SK-N-SH (cell line): ENCODE measurements around the gene LANCL3. TPM values are rescaled to one million over a fixed set of nuclear protein-coding genes. Genes with fewer than 3 reads are reported as not detected.

Source experiments
- CTCF ChIA-PET: fragments of 300-600, 350-600 bp; formaldehyde crosslinking; extraction: SDS; loops from one replicate; lab custom pipeline; 2021; lab: Yijun Ruan, JAX
- POLR2A ChIA-PET: fragments of 350-600 bp; sonication (Branson Sonifier 250); formaldehyde crosslinking; extraction: SDS; loops from one replicate; lab custom pipeline; 2020; ENCODE audit warnings: antibody characterized with exemption, inconsistent platforms; lab: Yijun Ruan, JAX
- DNase-seq: peaks from one replicate; pipeline ENCODE4 v3.0.0; 2012
- H2AFZ ChIP-seq: fragments of 200-600 bp; sonication (generic); 2 replicates; pipeline ENCODE4 v1.8.1; 2016; ENCODE audit warnings: antibody characterized with exemption, mild to moderate bottlenecking, low read depth
- H3F3A ChIP-seq: fragments of 200-600 bp; sonication (generic); replicated peaks from 2 replicates; pipeline ENCODE3; 2016; ENCODE audit warnings: antibody characterized with exemption, mild to moderate bottlenecking; ENCODE audit not compliant: insufficient read depth
- H3K27ac ChIP-seq, 2 experiments: fragments of 200-500 bp in 1 of 2; fragments of 200-600 bp in 1 of 2; sonication (Bioruptor generic) in 1 of 2; sonication (generic), shearing (Covaris generic) in 1 of 2; 2 replicates each; pipeline versions ENCODE4 v1.5.1 to v1.6.1; 2014 to 2016; ENCODE audit warnings: low read depth in 2 of 2, inconsistent platforms in 1 of 2, low read length in 1 of 2, mild to moderate bottlenecking in 1 of 2, mixed read lengths in 1 of 2
- H3K27me3 ChIP-seq: fragments of 200-600 bp; sonication (generic), shearing (Covaris generic); 2 replicates; pipeline ENCODE4 v1.6.1; 2016; ENCODE audit warnings: mixed run types; ENCODE audit not compliant: insufficient read depth
- H3K36me3 ChIP-seq, 2 experiments: fragments of 200-500 bp in 1 of 2; fragments of 200-600 bp in 1 of 2; sonication (Bioruptor generic) in 1 of 2; sonication (generic) in 1 of 2; replicated peaks in 1 of 2; 2 replicates each; pipeline versions ENCODE3 to v1.5.1; 2014 to 2016; ENCODE audit warnings: low read length in 1 of 2, mild to moderate bottlenecking in 1 of 2; ENCODE audit not compliant: insufficient read depth in 2 of 2, control insufficient read depth in 1 of 2
- H3K4me1 ChIP-seq, 2 experiments: fragments of 200-500 bp in 1 of 2; fragments of 200-600 bp in 1 of 2; sonication (Bioruptor generic) in 1 of 2; sonication (generic), shearing (Covaris generic) in 1 of 2; 2 replicates each; pipeline versions ENCODE4 v1.5.1 to v1.6.1; 2014 to 2016; ENCODE audit warnings: low read depth in 1 of 2, low read length in 1 of 2, mixed run types in 1 of 2; ENCODE audit not compliant: insufficient read depth in 2 of 2, control insufficient read depth in 1 of 2
- H3K4me2 ChIP-seq: fragments of 200-600 bp; sonication (generic), shearing (Covaris generic); 2 replicates; pipeline ENCODE4 v1.6.1; 2017; ENCODE audit warnings: mixed run types
- H3K4me3 ChIP-seq, 2 experiments: fragments of 200-500 bp in 1 of 2; fragments of 200-600 bp in 1 of 2; sonication (Bioruptor generic) in 1 of 2; sonication (generic), shearing (Covaris generic) in 1 of 2; 2 replicates each; pipeline versions ENCODE4 v1.5.1 to v1.8.1; 2014 to 2016; ENCODE audit warnings: low read depth in 2 of 2, inconsistent platforms in 1 of 2, low read length in 1 of 2, mild to moderate bottlenecking in 1 of 2, mixed read lengths in 1 of 2, moderate library complexity in 1 of 2
- H3K79me2 ChIP-seq: fragments of 200-600 bp; sonication (generic); 2 replicates; pipeline ENCODE4 v1.8.1; 2017; ENCODE audit warnings: mild to moderate bottlenecking; ENCODE audit not compliant: insufficient read depth
- H3K9ac ChIP-seq: fragments of 200-600 bp; sonication (generic); 2 replicates; pipeline ENCODE4 v1.6.1; 2017; ENCODE audit warnings: mixed run types
- H3K9me2 ChIP-seq: fragments of 200-600 bp; sonication (generic); 2 replicates; pipeline ENCODE4 v1.6.1; 2017; ENCODE audit warnings: mixed run types
- H3K9me3 ChIP-seq: fragments of 200-600 bp; sonication (generic); 2 replicates; pipeline ENCODE4 v1.6.1; 2017; ENCODE audit warnings: mixed run types, mild to moderate bottlenecking, moderate library complexity
- H4K20me1 ChIP-seq: fragments of 200-600 bp; sonication (generic); 2 replicates; pipeline ENCODE4 v1.6.1; 2017; ENCODE audit warnings: mild to moderate bottlenecking, mixed run types; ENCODE audit not compliant: insufficient read depth
- EP300 ChIP-seq, 2 experiments: IDR thresholded peaks; 2 replicates each; pipeline versions ENCODE4 v1.4.0 to v1.6.1; 2012; ENCODE audit warnings: borderline replicate concordance in 1 of 2, low read depth in 1 of 2, low read length in 1 of 2
- FOXM1 ChIP-seq: IDR thresholded peaks from 2 replicates; pipeline ENCODE4 v1.4.0; 2012; ENCODE audit warnings: low read depth, mild to moderate bottlenecking
- IRF3 ChIP-seq: fragments of 150-350 bp; IDR thresholded peaks from 2 replicates; pipeline ENCODE4 v1.6.1; 2016; ENCODE audit warnings: mild to moderate bottlenecking, low read depth, low read length
- MEF2A ChIP-seq: IDR thresholded peaks from 2 replicates; pipeline ENCODE4 v1.4.0; 2012; ENCODE audit warnings: low read depth, borderline replicate concordance
- MXI1 ChIP-seq: IDR thresholded peaks from 2 replicates; pipeline ENCODE4 v1.6.1; 2012; ENCODE audit warnings: mild to moderate bottlenecking, low read depth, low read length, improper control_type of control experiment
- RAD21 ChIP-seq: IDR thresholded peaks from 2 replicates; pipeline ENCODE4 v1.6.1; 2012; ENCODE audit warnings: mild to moderate bottlenecking, low read length
- RCOR1 ChIP-seq: fragments of 150-350 bp; IDR thresholded peaks from 2 replicates; pipeline ENCODE4 v1.6.1; 2017; ENCODE audit warnings: antibody characterized with exemption, low read length
- RFX5 ChIP-seq: IDR thresholded peaks from 2 replicates; pipeline ENCODE4 v1.6.1; 2012; ENCODE audit warnings: mild to moderate bottlenecking, improper control_type of control experiment, low read length
- SMC3 ChIP-seq: IDR thresholded peaks from 2 replicates; pipeline ENCODE4 v1.6.1; 2012; ENCODE audit warnings: low read depth, low read length, improper control_type of control experiment
- TAF1 ChIP-seq: IDR thresholded peaks from 2 replicates; pipeline ENCODE4 v1.6.1; 2012; ENCODE audit warnings: low read depth, mild to moderate bottlenecking, low read length, moderate library complexity, borderline replicate concordance
- TEAD4 ChIP-seq: IDR thresholded peaks from 2 replicates; pipeline ENCODE4 v1.4.0; 2012; ENCODE audit warnings: mild to moderate bottlenecking, borderline replicate concordance; ENCODE audit not compliant: insufficient read depth
- YY1 ChIP-seq: IDR thresholded peaks from 2 replicates; pipeline ENCODE4 v1.4.0; 2012; ENCODE audit warnings: low read depth, mild to moderate bottlenecking
- WGBS: methylation state at CpG from one replicate; pipeline ENCODE4 v1.1.6; 2017; ENCODE audit warnings: low lambda C conversion rate; 5-methylcytosine and 5-hydroxymethylcytosine counted together
- polyA plus RNA-seq, 3 experiments: library from polyadenylated mRNA; depleted of rRNA; stranded (reverse); fragments of >200 nt; gene quantifications; 2 replicates each; pipeline ENCODE4 v1.2.3, GENCODE V29; 2012
- TF ChIP-seq, protein P1 (sequence below): IDR thresholded peaks from 2 replicates; pipeline ENCODE4 v1.4.0; 2012; ENCODE audit warnings: low read depth, borderline replicate concordance
- TF ChIP-seq, protein P2 (sequence below): IDR thresholded peaks from 2 replicates; pipeline ENCODE4 v1.6.1; 2012; ENCODE audit warnings: mild to moderate bottlenecking, low read depth, low read length, moderate library complexity

Gene LANCL3
- polyA plus RNA-seq, 1 of the 3 experiments (the other 2 are of a cell fraction), result under 0.01 TPM

DNA sequence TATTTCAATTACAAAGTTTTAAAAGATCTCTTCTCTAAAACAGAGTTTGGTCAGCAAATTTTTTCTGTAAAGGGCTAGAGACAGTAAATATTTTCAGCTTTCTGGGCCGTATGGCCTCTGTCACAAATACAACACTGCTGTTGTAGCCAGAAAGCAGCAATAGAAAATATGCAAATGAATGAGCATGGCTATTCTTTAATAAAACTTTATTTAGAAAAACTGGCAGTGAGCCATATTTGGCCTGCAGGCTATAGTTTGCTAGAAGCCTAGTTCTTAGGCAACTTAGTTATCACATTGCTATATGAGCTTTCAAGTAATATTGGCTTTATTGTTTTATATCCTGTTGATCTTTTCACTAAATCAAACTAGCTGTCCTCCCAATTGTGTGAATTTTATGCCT lies 87.6 kb downstream of the LANCL3 start:
- TF ChIP-seq, protein P1, sequence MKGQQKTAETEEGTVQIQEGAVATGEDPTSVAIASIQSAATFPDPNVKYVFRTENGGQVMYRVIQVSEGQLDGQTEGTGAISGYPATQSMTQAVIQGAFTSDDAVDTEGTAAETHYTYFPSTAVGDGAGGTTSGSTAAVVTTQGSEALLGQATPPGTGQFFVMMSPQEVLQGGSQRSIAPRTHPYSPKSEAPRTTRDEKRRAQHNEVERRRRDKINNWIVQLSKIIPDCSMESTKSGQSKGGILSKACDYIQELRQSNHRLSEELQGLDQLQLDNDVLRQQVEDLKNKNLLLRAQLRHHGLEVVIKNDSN, result no peak
- TF ChIP-seq YY1 (no peak), RAD21 (no peak), RFX5 (no peak), RCOR1 (no peak), EP300 (IDR thresholded peaks at IDR 0.05; ENCODE audit: borderline replicate concordance in 1 of 2, low read depth in 1 of 2, low read length in 1 of 2) (no peak), MEF2A (no peak), FOXM1 (no peak), TEAD4 (no peak), TAF1 (no peak), IRF3 (no peak), SMC3 (no peak), MXI1 (no peak)
- TF ChIP-seq, protein P2, sequence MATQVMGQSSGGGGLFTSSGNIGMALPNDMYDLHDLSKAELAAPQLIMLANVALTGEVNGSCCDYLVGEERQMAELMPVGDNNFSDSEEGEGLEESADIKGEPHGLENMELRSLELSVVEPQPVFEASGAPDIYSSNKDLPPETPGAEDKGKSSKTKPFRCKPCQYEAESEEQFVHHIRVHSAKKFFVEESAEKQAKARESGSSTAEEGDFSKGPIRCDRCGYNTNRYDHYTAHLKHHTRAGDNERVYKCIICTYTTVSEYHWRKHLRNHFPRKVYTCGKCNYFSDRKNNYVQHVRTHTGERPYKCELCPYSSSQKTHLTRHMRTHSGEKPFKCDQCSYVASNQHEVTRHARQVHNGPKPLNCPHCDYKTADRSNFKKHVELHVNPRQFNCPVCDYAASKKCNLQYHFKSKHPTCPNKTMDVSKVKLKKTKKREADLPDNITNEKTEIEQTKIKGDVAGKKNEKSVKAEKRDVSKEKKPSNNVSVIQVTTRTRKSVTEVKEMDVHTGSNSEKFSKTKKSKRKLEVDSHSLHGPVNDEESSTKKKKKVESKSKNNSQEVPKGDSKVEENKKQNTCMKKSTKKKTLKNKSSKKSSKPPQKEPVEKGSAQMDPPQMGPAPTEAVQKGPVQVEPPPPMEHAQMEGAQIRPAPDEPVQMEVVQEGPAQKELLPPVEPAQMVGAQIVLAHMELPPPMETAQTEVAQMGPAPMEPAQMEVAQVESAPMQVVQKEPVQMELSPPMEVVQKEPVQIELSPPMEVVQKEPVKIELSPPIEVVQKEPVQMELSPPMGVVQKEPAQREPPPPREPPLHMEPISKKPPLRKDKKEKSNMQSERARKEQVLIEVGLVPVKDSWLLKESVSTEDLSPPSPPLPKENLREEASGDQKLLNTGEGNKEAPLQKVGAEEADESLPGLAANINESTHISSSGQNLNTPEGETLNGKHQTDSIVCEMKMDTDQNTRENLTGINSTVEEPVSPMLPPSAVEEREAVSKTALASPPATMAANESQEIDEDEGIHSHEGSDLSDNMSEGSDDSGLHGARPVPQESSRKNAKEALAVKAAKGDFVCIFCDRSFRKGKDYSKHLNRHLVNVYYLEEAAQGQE, result no peak
- TF ChIP-seq, all 33 proteins: peak for 0
- no peaks in the 10 kb centered on the region for H3K27me3 ChIP-seq
- no peak overlapping the region for H2AFZ ChIP-seq
- H3F3A ChIP-seq, result no peaks in the 10 kb centered on the region
- H3K27ac ChIP-seq, result no peak overlapping the region
- 28% methylated on average over 1 of the region's 1 CpG for WGBS
- DNase-seq, result no peak
- H3K4me1 ChIP-seq, result no peaks in the 10 kb centered on the region
- H3K4me2 ChIP-seq, result no peak overlapping the region
- H3K9ac ChIP-seq, result no peak overlapping the region
- ChIA-PET POLR2A (no interaction called here), CTCF (no interaction called here)
- H3K9me3 ChIP-seq, result no peaks in the 10 kb centered on the region
- H3K79me2 ChIP-seq, result no peaks in the 10 kb centered on the region
- H4K20me1 ChIP-seq, result no peaks in the 10 kb centered on the region
- H3K36me3 ChIP-seq, result no peaks in the 10 kb centered on the region
- no peak overlapping the region for H3K4me3 ChIP-seq
- no peaks in the 10 kb centered on the region for H3K9me2 ChIP-seq
